Testis (tissue), 3 donors: ENCODE data around the gene SETX. TPM values are rescaled to one million over a fixed set of nuclear protein-coding genes. Genes with fewer than 3 reads are reported as not detected.

Experiments
- DNase-seq: peaks from one replicate; pipeline ENCODE4 v3.0.0-alpha.2; 2019
- H3K27ac ChIP-seq, 2 donors: fragments of 200-600 bp; sonication (generic); one replicate each; pipeline ENCODE4 v1.5.1; 2019
- H3K27me3 ChIP-seq: fragments of 200-600 bp; sonication (generic); one replicate; pipeline ENCODE4 v1.5.1; 2019
- H3K36me3 ChIP-seq: fragments of 200-600 bp; sonication (generic); one replicate; pipeline ENCODE4 v1.5.1; 2017; ENCODE audit warnings: low read depth; ENCODE audit errors: missing control alignments
- H3K4me1 ChIP-seq: fragments of 200-600 bp; sonication (generic); one replicate; pipeline ENCODE4 v1.5.1; 2019
- H3K4me3 ChIP-seq, 2 donors: fragments of 200-600 bp; sonication (generic); one replicate each; pipeline ENCODE4 v1.5.1; 2017 to 2019
- H3K9me3 ChIP-seq: fragments of 200-600 bp; sonication (generic); one replicate; pipeline ENCODE4 v1.5.1; 2017
- CTCF ChIP-seq, 3 experiments: fragments of 450-650 bp in 2 of 3; fragments of 200-600 bp in 1 of 3; sonication (generic) in 1 of 3; IDR thresholded peaks; one replicate each; pipeline ENCODE4 v1.5.1; 2016 to 2019; ENCODE audit warnings: antibody characterized with exemption in 3 of 3, mild to moderate bottlenecking in 2 of 3, moderate library complexity in 1 of 3
- POLR2A ChIP-seq: fragments of 450-650 bp; IDR thresholded peaks from one replicate; pipeline ENCODE4 v1.6.1; 2017; ENCODE audit warnings: antibody characterized with exemption, mild to moderate bottlenecking, moderate library complexity
- WGBS, 2 donors: methylation state at CpG; one replicate each; pipeline ENCODE4 v1.1.5; 2018; 5-methylcytosine and 5-hydroxymethylcytosine counted together
- intact Hi-C: fragments of 100-400 bp; cut with DNase I; formaldehyde crosslinking; loops from one replicate; pipeline ENCODE4 v1.15.1; 2023; ENCODE audit warnings: low total_unique reads
- polyA plus RNA-seq: library from polyadenylated mRNA; stranded (reverse); fragments of 350-450 nt; fragmentation: Illumina TruSeq; extraction: RNeasy Lipid Tissue Mini Kit (QIAGEN cat#74804); gene quantifications from one replicate; pipeline ENCODE4 v1.2.3, GENCODE V29; 2014; ENCODE audit warnings: low read depth, low replicate concordance; ENCODE audit not compliant: insufficient read depth
- total RNA-seq, 2 donors: library from RNA; depleted of rRNA; stranded (reverse); fragments of >200 nt; gene quantifications; one replicate each; pipeline ENCODE4 v1.2.3, GENCODE V29; 2016

SETX gene
- total and polyA plus RNA-seq, 3 donors from 2014 or later: 74.1 to 157 (median 109) TPM

GRCh38 chr9:132239999-132240840 is 114.6 kb downstream of the SETX start:
- WGBS, 2 donors: 44 to 45% methylated on average over 7 to 21 of the region's 21 CpGs
- intact Hi-C loops: no loop called here
- TF ChIP-seq CTCF (IDR thresholded peaks at IDR 0.05) (no peak), POLR2A (no peak)
- Histone ChIP-seq H3K27me3 (no peaks in the 10 kb centered on the region), H3K27ac (no peak overlapping the region), H3K36me3 (no peaks in the 10 kb centered on the region), H3K4me1 (peaks cover 12% of the 10 kb centered on the region), H3K4me3 (peak overlapping the region; percentile 59 to 64), H3K9me3 (no peaks in the 10 kb centered on the region)
- DNase-seq: no peak

- whole genome bisulfite sequencing, 2 donors: 70 to 72% methylated on average over 3 of the region's 3 CpGs
- DNase-seq: no peak
- Histone ChIP-seq H3K4me3 (no peak overlapping the region), H3K27ac (no peak overlapping the region), H3K9me3 (no peaks in the 10 kb centered on the region), H3K4me1 (peaks cover 6% of the 10 kb centered on the region), H3K27me3 (no peaks in the 10 kb centered on the region), H3K36me3 (no peaks in the 10 kb centered on the region)
- TF ChIP-seq POLR2A (no peak), CTCF (IDR thresholded peaks at IDR 0.05) (no peak)
- intact Hi-C loops: no loop called here
Observed at GRCh38 chr9:132239518-132239917, 115.3 kb downstream of the SETX start.

DNA sequence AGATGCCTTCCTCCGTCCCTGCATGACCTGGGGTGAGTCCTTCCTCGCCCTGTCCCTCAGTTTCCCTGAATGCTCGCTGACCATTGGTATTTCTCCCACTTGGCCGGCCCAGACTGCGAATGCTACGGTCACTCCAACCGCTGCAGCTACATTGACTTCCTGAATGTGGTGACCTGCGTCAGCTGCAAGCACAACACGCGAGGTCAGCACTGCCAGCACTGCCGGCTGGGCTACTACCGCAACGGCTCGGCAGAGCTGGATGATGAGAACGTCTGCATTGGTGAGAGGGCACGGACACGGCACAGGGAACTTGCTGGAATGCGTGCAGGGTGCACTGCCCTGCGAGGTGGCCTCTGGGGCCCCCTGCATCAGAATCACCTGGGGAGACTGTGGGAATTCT is 115.8 kb downstream of the SETX start:
- Histone ChIP-seq H3K4me1 (peaks cover 6% of the 10 kb centered on the region), H3K4me3 (no peak overlapping the region), H3K36me3 (no peaks in the 10 kb centered on the region), H3K27ac (no peak overlapping the region), H3K27me3 (no peaks in the 10 kb centered on the region), H3K9me3 (no peaks in the 10 kb centered on the region)
- intact Hi-C loops: no loop called here
- no peak for TF ChIP-seq POLR2A
- no peak for DNase-seq
- 75 to 78% methylated on average over 9 to 19 of the region's 19 CpGs for WGBS, 2 donors

- Histone ChIP-seq H3K4me1 (peaks cover 6% of the 10 kb centered on the region), H3K27me3 (no peaks in the 10 kb centered on the region), H3K9me3 (no peaks in the 10 kb centered on the region), H3K27ac (no peak overlapping the region), H3K4me3 (no peak overlapping the region), H3K36me3 (no peaks in the 10 kb centered on the region)
- intact Hi-C loops: no loop called here
- TF ChIP-seq POLR2A: no peak
- TF ChIP-seq CTCF (IDR thresholded peaks at IDR 0.05): no peak
- 83 to 85% methylated on average over 12 to 22 of the region's 22 CpGs for WGBS, 2 donors
- DNase-seq: no peak
Observed at GRCh38 chr9:132238026-132238972, 116.5 kb downstream of the SETX start.

DNA sequence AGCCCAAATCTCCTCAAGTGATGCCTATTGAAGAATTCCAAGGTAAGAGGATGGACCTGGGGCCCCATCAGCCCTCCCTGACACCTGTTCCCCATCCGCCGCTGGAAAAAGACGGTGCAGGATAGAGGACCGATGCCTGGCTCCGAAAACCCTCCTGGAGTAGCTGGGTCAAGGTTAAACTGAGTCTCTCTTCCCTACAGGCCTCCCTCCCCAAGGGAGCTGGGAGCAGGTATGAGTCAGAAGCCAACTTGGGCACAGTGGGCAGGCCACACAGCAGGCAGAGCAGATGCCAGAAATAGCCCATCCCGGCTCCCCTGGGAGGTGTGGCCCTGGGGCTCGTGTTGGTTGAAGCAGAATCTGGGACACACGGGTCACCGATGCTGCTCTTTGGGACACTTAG is 117.3 kb downstream of the SETX start:
- no peak overlapping the region for H3K27ac ChIP-seq
- H3K9me3 ChIP-seq: no peaks in the 10 kb centered on the region
- no peak for TF ChIP-seq POLR2A
- no peak for TF ChIP-seq CTCF (IDR thresholded peaks at IDR 0.05)
- peaks cover 2% of the 10 kb centered on the region for H3K4me1 ChIP-seq
- intact Hi-C loops: no loop called here
- H3K36me3 ChIP-seq: no peaks in the 10 kb centered on the region
- no peaks in the 10 kb centered on the region for H3K27me3 ChIP-seq
- no peak overlapping the region for H3K4me3 ChIP-seq
- WGBS, 2 donors: 63 to 85% methylated on average over 5 to 9 of the region's 9 CpGs
- DNase-seq: no peak
